Progenitor cell of endocrine pancreas (in vitro differentiated cells): ENCODE results near the gene MVB12B. TPM values are rescaled to one million over a fixed set of nuclear protein-coding genes. Genes with fewer than 3 reads are reported as not detected.
A peak's percentile ranks its signal among the peaks of the same experiment; 100 is the strongest.

Experiments used
- DNase-seq: peaks from one replicate; pipeline ENCODE4 v3.0.0; 2021; ENCODE audit warnings: low spot score; ENCODE audit not compliant: unreplicated experiment
- H3K27ac Mint-ChIP-seq: 2 replicates; pipeline ENCODE4 v1.8.0; 2021; ENCODE audit warnings: mild to moderate bottlenecking, moderate library complexity, mixed read lengths
- H3K27me3 Mint-ChIP-seq: 2 replicates; pipeline ENCODE4 v1.8.0; 2021; ENCODE audit warnings: mixed read lengths
- H3K36me3 Mint-ChIP-seq: 2 replicates; pipeline ENCODE4 v1.8.0; 2022; ENCODE audit warnings: mixed read lengths; ENCODE audit not compliant: insufficient read depth
- H3K4me1 Mint-ChIP-seq: 2 replicates; pipeline ENCODE4 v1.8.0; 2021; ENCODE audit warnings: low read depth, mixed read lengths
- H3K4me3 Mint-ChIP-seq: 2 replicates; pipeline ENCODE4 v1.8.0; 2021; ENCODE audit warnings: low read depth, mild to moderate bottlenecking, moderate library complexity, mixed read lengths
- H3K9me3 Mint-ChIP-seq: 2 replicates; pipeline ENCODE4 v1.8.0; 2021; ENCODE audit warnings: low read depth, mixed read lengths
- total RNA-seq: library from RNA; stranded (reverse); gene quantifications from 2 replicates; pipeline ENCODE4 v1.2.1, GENCODE V29; 2021
- TF ChIP-seq, protein P1 (sequence below): fragments of 200-600 bp; sonication (generic); IDR thresholded peaks from one replicate; pipeline ENCODE4 v1.5.0; 2021; ENCODE audit warnings: antibody characterized with exemption, mild to moderate bottlenecking; ENCODE audit not compliant: unreplicated experiment

The MVB12B gene
- total RNA-seq, 1 donor from 2014 or later: 34.6 TPM

DNA sequence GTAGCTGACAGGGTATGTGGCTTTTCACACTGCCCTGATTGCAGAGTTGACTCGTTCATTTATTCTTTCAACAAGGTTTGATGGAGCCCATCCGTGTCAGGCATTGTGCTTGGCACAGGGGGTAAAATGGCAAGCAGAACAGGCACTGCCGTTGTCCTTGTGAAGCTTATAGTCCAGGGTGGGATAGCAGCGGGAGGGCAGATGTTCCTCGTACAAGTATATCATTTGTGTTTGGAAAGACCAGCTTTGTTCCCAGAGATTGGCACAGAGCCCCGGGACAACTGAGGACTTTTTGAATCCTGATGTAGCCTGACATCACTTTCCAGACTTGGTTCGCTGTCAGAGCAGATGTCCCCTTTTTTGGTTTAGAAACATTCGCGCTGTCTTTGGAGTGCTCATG is 50.9 kb downstream of the MVB12B start:
- Mint-ChIP-seq H3K27ac (no peak overlapping the region), H3K4me3 (no peak overlapping the region), H3K27me3 (no peaks in the 10 kb centered on the region), H3K36me3 (peaks cover 1% of the 10 kb centered on the region), H3K9me3 (no peaks in the 10 kb centered on the region), H3K4me1 (peaks cover 52% of the 10 kb centered on the region)
- no peak for DNase-seq
- TF ChIP-seq, protein P1, sequence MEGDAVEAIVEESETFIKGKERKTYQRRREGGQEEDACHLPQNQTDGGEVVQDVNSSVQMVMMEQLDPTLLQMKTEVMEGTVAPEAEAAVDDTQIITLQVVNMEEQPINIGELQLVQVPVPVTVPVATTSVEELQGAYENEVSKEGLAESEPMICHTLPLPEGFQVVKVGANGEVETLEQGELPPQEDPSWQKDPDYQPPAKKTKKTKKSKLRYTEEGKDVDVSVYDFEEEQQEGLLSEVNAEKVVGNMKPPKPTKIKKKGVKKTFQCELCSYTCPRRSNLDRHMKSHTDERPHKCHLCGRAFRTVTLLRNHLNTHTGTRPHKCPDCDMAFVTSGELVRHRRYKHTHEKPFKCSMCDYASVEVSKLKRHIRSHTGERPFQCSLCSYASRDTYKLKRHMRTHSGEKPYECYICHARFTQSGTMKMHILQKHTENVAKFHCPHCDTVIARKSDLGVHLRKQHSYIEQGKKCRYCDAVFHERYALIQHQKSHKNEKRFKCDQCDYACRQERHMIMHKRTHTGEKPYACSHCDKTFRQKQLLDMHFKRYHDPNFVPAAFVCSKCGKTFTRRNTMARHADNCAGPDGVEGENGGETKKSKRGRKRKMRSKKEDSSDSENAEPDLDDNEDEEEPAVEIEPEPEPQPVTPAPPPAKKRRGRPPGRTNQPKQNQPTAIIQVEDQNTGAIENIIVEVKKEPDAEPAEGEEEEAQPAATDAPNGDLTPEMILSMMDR: no peak

- no peaks in the 10 kb centered on the region for H3K27me3 Mint-ChIP-seq
- peak overlapping the region; percentile 90 for H3K27ac Mint-ChIP-seq
- DNase-seq: no peak
- H3K9me3 Mint-ChIP-seq: no peaks in the 10 kb centered on the region
- peaks cover 43% of the 10 kb centered on the region for H3K4me1 Mint-ChIP-seq
- TF ChIP-seq, protein P1: no peak
- H3K36me3 Mint-ChIP-seq: peaks cover 1% of the 10 kb centered on the region
- no peak overlapping the region for H3K4me3 Mint-ChIP-seq
These were observed 52.1 kb downstream of the MVB12B start for GRCh38 chr9:126378761-126379160.

DNA sequence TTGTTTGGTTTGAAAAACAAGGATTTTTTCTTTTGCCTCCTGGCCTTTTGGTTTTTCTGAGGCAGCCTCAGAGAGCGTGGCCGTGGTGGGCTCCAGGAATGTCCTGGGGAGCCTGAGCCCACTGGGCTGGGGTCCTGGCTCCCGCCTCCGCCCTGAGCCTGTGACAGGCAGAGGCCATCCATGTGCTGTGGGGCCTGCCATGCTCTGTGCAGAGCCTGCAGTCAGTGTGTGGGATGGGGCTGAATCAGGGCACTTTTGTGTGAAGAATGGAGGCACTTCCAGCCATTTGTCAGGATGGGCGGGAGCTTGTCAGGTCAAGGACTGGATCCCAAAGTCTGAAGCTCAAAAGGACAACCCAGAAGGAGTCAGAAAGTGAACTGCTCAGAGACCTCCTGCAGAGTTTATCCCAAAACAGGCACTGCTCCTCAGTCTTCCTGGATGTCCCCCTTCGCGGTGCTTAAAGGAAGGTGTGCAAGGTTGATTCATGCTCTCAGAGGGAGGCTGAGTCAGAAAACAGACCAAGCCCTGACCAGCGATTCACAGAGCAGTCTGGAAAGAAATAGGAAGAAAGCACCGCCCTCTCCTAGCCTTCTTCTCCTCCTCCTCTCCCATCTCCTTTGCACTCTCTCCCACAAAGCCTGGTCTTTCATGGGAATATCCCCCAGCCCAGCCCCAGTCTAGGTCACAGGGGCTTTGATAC is 53.2 kb downstream of the MVB12B start:
- H3K36me3 Mint-ChIP-seq: peaks cover 1% of the 10 kb centered on the region
- TF ChIP-seq, protein P1: no peak
- H3K27ac Mint-ChIP-seq: no peak overlapping the region
- H3K27me3 Mint-ChIP-seq: no peaks in the 10 kb centered on the region
- H3K9me3 Mint-ChIP-seq: no peaks in the 10 kb centered on the region
- H3K4me3 Mint-ChIP-seq: no peak overlapping the region
- no peak for DNase-seq
- H3K4me1 Mint-ChIP-seq: peaks cover 32% of the 10 kb centered on the region

- no peak for DNase-seq
- H3K27me3 Mint-ChIP-seq: no peaks in the 10 kb centered on the region
- H3K4me1 Mint-ChIP-seq: peaks cover 27% of the 10 kb centered on the region
- H3K27ac Mint-ChIP-seq: no peak overlapping the region
- H3K4me3 Mint-ChIP-seq: no peak overlapping the region
- H3K9me3 Mint-ChIP-seq: no peaks in the 10 kb centered on the region
- H3K36me3 Mint-ChIP-seq: peaks cover 1% of the 10 kb centered on the region
- TF ChIP-seq, protein P1: no peak
These were observed 53.8 kb downstream of the MVB12B start for GRCh38 chr9:126380447-126380846.

- no peaks in the 10 kb centered on the region for H3K27me3 Mint-ChIP-seq
- TF ChIP-seq, protein P1: no peak
- H3K27ac Mint-ChIP-seq: no peak overlapping the region
- no peaks in the 10 kb centered on the region for H3K9me3 Mint-ChIP-seq
- H3K4me1 Mint-ChIP-seq: peaks cover 19% of the 10 kb centered on the region
- no peak for DNase-seq
- H3K4me3 Mint-ChIP-seq: no peak overlapping the region
- H3K36me3 Mint-ChIP-seq: peaks cover 1% of the 10 kb centered on the region
These were observed 54.6 kb downstream of the MVB12B start for GRCh38 chr9:126381195-126381594.
